OCI-LY3 (cell line): ENCODE data around the gene BBC3.

Source experiments
- CTCF ChIP-seq: fragments of 200-600, 300-600 bp; sonication (generic); IDR thresholded peaks from 2 replicates; pipeline ENCODE4 v1.5.1; 2014; ENCODE audit warnings: antibody characterized with exemption, low read length, low read depth
- EZH2phosphoT487 ChIP-seq: fragments of 200-600 bp; shearing (Covaris generic); IDR thresholded peaks from 2 replicates; pipeline ENCODE4 v1.6.1; 2018; ENCODE audit warnings: antibody characterized with exemption, mixed run types, low read depth

- TF ChIP-seq CTCF: no peak
- TF ChIP-seq EZH2phosphoT487: no peak
Measured at GRCh38 chr19:47273313-47274070, 42.5 kb upstream of the BBC3 start.
